SKM-1 treated with dmso at 0.1 percent for 144 hours (cell line): ENCODE measurements around the gene RNF157.
"Not testable (repeated sequence)": the region's sequence is repeated elsewhere in the genome, so short reads cannot be mapped to it uniquely, and the experiment has no call there.

Experiments
- DNase-seq: peaks from one replicate; lab custom pipeline; 2025; ENCODE audit not compliant: unreplicated experiment; lab: John Stamatoyannopoulos, UW

RNF157 gene

DNA sequence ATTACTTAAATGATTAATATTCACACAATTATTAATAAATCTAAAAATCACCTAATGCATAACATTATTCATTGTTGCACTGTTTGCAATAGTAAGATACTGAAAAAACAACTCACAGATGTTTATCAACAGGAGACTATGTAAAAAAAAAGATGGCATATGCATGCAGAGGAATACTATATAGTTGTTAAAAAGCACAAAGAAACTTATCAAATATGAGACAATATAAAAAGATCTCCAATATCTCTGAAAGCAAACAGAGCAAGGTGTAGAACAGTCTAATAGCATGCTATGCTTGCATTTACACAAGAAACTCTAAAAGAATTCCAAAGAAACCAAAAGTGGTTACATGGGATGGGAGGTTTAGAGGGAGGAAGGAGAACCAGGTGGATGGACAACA is 3.7 kb downstream of the RNF157 start:
- no peak for DNase-seq

DNA sequence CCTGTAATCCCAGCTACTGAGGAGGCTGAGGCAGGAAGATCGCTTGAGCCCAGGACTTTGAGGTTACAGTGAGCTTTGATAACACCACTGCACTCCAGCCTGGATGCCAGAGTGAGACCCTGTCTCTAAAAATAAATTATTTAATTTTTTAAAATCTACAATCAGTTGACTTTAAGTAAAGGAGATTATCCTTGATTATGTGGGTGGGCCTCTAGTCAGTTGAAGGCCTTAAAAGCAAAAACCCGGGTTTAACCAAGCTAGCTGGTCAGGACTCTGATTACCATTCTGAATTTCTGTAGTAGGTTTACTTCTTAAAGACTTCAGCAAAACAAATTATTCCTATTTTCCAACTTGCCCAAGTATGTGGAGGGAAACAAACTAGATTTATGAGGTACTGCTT is 4.4 kb downstream of the RNF157 start:
- no peak for DNase-seq

DNA sequence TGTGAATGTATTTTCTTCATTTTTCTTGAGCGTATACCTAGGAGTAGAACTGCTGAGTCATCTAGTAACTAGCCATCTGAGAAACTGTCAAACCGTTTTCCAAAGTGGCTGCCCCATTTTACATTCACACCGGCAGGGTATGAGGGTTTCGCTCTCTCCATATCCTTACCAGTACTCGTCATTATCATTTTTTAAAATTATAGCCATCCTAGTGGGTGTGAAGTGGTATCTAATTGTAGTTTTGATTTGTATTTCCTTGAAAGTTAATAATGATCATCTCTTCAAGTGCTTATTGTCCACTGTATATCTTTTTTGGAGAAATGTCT is 6.0 kb downstream of the RNF157 start:
- DNase-seq, result no peak

DNA sequence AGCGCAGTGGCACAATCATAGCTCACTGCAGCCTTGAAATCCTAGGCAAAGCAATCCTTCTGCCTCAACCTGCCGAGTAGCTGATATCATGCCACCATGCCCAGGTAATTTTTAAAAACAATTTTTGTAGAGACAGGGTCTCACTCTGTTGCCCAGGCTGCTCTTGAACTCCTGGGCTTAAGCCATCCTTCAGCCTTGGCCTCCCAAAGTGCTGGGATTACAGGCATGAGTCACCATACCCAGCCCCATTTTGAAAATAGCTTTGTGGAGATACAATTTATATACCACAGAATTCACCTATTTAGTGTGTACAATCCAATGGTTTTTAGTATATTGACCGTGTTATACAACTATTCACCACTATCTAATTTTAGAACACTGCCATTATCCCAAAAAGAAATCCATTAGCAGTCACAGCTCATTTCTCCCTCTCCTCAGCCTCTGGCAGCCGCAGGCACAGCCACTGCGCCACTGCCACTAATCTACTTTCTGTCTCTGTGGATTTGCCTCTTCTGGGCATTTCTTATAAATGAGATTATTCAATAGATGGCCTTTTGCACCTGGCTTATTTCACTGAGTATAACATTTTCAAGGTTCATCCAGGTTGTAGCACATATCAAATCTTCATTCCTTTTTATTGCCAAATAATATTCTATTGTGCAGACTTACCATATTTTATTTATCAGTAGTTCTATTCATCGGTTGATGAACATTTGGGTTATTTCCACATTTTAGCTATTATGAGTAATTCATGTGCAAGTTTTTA is 6.5 kb downstream of the RNF157 start:
- no peak for DNase-seq

DNA sequence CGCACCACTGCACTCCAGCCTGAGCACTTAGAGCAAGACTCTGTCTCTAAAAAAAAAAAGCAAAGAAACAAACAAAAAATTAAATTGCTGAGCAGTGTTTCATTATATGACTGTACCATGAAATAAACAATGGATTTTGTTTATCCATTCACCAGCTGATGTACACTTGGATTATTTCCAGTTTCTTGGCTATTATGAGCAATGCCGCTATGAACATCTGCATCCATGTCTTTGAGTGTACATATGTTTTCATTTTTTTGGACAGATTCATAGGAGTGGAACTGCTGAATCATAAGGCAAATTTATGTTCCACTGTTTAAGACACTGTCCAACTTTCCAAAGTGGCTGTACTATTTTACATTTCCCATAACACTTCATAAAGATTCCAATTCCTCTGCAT is 8.0 kb downstream of the RNF157 start:
- no peak for DNase-seq

DNA sequence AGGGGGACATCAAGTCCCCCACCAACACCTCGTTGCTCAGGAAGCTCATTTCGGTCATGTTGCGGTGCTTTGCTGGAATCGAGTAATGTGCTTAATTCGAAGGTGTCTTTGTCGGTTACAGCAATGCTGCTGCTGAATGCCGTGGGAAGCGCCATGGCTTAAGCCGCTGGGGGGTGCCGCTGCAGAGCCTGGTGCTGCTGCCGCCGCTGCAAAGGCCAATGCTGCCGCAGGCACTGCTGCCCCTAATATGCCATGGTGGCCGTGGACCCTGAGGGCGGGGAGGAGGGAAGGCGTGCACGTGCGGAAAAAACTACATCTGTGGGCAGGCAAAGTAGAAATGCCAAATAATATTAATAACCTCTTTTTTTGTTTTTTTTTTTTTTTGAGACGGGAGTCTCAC is 13.5 kb downstream of the RNF157 start:
- DNase-seq, result not testable (repeated sequence)

DNA sequence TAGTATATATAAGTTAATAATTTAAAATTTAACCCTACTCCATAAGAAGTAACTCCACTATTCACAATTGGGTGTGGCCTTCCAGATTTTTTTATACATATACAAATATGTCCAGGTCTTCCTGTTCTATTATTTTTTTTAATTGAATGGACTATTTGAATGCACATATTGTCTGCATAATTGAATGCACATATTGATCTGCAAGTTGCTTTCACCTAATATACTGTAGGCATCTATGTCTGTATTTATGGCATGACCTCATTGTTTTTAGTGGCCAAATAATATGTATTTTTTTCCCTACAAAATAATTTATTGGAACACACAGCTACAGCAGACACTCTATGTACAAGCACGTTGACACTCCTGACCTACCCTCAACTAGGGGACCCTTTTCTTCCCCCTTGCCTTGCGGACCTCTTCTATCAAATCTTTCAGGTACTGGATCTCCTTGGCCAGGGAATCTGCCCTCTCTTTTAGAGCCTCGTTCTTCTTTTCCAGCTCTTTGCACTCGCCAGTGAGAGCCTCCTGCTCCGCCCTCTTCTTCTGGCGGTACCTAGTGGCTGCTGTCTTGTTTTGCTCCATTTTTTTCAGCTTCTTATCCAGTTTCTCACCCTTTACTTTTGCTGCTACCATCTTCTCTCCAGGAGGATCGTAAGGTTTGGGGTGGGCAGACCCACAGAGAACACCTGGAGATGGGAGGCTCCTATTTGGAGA is 14.8 kb downstream of the RNF157 start:
- DNase-seq, result not testable (repeated sequence)

DNA sequence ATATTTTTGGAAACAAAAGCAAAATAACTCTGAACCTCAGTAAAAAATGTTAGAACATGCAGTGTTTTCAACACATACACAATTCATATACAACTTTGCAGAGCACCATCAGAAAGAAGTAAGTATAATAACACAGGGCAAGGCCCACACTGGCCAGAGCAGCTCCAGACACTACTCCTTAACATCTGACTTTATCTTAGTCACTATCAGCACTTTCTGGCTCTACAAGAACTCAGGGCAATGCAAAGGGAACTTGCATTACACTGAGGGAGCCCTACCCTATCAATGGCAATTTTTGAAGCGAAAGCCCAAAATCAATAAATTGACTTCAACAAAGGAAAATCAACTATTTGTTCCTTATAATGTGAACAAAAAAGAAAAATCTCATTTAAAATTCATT is 16.5 kb downstream of the RNF157 start:
- no peak for DNase-seq

DNA sequence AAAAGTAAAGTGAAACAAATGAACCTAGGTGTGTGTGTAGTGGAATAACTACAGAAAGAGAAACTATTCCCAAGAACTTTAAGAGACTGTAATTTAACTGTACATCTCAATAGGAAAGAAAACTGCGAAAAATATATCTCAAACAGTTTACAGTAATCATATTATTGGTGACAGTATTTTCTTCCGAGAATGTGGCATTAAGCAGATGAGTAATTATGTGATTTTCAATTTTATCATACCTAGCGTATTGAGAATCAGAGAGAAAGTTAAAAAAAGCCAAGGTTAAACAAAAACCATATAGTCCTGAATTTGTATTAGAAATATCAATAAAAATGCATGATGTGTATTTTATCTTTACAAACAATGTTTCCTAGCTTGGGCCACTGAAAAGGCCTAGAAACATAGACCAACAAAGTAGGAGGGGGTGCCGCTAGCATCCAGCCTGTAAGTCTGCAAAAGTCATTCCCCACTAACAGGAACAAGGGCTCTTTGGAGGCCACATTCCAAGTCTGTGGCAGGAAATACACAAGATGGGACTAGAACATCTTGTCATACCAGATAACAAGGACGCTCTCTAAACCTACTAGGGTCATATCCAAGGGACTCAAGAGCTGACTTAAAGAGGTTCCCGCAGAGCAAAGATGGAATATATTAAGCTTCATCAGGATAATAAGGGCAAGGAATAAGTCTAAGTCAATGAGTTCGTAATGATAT is 20.5 kb downstream of the RNF157 start:
- no peak for DNase-seq

DNA sequence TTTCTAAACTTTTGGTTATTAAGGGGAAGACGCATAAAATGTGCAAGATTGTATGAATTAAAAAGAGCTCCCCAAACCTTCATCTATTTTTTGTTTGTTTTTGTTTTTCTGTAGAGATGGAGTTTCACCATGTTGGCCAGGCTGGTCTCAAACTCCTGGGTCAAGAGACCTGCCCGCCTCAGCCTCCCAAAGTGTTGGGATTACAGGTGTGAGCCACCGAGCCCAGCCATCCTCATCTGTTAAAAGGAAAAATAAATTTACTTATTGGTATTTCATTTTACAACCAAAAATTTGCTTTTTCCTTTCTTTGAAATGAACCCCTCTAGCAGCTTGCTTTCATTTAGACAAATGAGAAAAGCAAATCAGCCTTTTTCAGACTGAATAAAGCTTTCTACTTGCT is 23.2 kb downstream of the RNF157 start:
- no peak for DNase-seq

DNA sequence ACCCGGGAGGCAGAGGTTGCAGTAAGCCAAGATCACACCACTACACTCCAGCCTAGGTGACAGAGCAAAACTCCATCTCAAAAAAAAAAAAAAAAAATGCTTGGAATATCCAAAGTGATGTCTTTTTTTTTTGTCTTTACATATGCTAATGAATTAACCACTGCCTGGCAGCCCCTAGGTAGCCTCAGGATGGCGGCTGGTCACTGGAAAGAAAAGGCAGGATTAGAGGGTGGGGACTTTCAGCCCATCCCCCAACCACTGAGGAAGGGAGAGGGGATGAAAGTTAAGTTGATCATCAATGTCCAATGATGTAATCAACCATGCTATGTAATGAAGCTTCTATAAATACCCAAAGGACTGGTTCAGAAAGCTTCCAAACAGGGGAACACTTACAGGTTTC is 26.8 kb downstream of the RNF157 start:
- DNase-seq, result no peak

DNA sequence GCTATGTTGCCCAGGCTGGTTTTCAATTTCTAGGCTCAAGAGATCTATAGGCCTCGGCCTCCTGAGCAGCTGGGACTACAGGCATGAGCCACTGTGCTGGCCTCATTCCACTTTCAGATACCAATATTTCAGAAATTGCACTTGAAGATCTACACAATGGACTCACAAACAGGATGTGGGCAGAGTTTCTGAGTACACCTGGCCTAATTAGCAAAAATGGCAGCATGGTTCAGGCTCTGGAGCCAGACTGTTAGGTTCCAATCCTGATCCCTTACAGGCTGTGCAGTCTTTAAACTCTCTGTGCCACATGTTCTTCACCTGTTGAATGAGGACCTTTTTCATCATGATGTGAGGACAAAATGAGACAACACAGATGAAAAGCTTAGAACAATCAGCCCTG is 32.2 kb downstream of the RNF157 start:
- no peak for DNase-seq

DNA sequence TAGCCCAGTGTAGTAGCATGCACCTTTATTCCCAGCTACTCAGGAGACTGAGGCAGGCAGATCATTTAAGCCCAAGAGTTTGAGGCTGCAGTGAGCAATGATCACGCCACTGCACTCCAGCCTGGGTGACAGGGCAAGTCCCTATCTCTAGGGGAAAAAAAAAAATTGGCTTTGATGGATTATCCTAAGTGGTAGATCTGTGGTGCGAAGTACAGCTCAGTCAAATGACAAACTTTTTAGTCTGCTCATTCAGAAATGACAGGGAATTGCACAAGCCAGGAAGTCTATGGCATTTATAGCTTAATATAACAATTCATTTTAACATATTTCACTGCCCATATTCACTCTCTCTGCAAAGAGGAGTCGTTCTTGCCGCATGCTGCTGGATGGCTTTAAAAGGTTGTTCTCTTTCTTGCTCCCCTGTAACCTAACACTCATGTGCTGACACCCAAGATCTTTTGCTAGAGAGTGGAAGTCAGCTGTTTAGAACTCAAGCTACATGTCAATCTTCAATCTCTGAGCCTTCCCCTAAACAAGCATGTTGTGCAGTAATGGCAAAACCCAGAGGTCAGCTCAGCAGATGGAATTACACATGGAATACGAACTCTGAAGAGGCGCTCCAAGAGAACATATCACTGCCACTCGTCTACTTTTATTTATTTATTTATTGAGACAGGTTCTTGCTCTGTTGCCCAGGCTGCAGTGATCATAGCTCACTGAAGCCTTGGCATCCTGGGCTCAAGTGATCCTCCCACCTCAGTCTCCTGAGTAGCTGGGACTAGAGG is 32.8 kb downstream of the RNF157 start:
- no peak for DNase-seq

DNA sequence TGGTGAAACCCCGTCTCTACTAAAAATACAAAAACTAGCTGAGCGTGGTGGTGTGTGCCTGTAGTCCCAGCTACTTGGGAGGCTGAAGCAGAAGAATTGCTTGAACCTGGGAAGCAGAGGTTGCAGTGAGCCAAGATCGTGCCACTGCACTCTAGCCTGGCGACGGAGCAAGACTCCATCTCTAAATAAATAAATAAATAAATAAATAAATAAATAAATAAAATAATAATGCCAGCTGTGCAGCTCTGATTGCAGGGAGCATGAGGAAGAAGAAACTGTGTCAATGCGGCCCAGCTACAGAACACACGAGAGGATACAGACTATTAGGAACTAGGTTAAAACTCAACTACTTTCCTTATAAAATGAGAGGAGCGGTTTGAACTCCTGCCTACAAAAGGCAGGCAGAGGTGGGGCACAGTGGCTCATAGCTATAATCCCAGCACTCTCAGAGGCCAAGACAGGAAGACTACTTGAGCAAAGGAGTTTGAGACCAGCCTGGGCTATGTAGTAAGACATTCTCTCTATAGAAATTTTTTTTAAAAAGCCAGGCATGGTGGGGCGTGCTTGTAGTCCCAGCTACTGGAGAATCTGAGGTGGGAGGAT is 34.6 kb downstream of the RNF157 start:
- DNase-seq, result not testable (repeated sequence)

DNA sequence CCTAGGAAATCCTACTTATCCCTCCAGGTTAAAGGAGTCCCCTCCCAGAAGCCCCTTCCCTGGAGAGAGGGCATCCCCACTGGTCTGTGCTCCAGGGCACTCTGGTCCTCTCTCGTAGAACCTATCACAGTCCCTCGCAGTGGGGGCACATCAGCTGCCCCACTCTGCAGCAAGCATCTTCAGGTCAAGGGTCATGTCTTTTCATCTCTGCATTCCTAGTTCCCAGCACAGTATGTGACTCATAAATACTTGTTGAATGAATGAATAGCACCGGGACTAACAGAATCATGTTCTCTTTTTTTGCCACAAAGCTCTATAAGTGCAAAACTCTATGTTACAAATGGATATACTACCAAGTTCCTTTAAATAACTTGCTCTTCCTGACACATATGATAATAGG is 36.0 kb downstream of the RNF157 start:
- no peak for DNase-seq

DNA sequence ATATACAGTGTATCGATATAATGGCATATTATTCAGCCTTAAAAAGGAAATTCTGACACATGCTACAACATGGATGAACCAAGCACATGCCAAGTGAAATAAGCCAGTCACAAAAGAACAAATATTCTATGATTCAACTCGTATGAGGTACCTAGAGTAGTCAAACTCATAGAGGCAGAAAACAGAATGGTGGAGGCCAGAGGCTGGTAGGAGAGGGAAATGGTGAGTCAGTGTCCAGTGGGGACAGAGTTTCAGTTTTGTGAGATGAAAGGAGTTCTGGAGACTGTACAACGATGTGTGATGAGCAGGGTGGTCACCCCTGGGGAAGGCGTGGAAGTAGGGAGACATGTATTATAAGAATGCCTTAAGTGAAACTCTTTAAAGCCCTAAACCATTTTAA is 39.9 kb downstream of the RNF157 start:
- DNase-seq, result no peak

DNA sequence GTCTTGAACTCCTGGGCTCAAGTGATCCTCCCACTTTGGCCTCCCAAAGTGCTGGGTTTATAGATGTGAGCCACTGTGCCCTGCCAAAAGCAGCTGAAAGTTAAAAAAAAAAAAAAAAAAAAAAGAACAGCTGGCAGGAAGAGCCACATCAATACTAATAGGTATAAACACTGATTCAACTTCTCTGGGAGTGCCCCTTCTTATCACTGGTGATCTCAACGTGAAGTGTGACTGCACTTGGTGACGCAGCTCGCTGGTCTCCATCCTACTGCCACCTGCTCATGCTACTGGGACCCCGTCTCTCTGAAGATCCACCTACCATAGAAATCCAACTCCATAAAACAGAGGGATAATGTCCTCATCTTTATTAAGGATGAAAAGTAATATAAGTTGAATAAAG is 40.8 kb downstream of the RNF157 start:
- DNase-seq, result no peak

DNA sequence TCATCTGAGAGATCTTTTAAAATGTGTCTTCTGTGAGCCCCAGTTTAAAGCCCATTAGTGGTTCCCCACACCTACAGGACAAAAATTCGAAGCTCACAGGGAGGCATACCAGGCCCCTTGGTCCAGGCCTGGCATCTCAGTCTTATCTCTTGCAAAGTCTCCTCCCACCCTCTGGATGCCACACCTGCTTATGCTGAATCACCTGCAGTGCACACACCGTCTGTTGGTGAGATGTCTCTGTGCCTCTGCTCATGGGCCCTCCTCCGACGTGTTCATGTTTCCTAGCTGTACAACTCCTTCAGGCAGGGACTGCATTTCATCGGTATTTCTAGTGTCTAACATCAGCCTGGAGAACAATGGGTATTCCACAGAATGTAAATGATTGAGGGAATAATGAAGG is 41.6 kb downstream of the RNF157 start:
- DNase-seq, result no peak

DNA sequence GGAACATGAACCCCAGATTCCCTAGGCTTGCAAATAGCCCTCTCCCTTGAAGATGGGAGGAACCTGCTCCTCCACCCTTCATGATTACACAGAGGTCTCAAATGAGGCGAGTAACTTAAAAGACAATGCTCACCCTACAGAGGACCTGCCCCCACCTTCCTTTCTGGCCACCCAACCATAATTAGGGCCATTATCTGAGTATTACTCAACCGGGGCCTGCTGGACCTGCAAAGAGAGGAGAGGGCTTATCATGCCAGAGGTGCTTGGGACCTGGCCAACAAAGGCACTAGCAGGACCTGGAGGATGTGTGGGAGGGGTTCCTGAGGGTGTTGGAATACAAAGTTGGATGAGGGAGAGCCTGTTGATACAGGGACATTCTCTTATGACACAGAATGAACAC is 42.4 kb downstream of the RNF157 start:
- DNase-seq, result no peak

DNA sequence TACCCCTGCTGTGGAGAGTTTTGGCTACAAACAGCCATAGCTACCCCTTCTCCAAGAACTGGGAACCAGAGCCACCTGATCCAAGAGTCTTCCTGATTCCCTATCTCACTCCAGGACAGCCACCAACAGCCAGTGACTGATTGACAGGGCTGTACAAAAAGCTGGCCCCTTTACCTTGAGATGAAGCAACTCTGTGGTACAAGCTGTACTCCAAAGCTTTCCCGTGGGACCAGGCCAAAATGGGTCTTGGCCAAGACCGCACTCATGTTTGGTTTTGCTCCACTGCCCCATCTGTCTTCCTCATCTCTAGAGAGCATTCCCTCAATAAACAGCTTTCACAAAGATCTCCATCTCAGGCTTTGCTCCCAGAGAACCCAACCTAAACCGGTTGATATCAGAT is 43.6 kb downstream of the RNF157 start:
- no peak for DNase-seq
